Skeletal muscle tissue (tissue), 4 donors: ENCODE data around the gene PDE4D. TPM values are rescaled to one million over a fixed set of nuclear protein-coding genes. Genes with fewer than 3 reads are reported as not detected.

ENCODE experiments used
- H3K27ac ChIP-seq: one replicate; pipeline ENCODE4 v1.7.0; 2013; ENCODE audit warnings: mild to moderate bottlenecking, low read depth, low read length, inconsistent platforms
- H3K27me3 ChIP-seq, 3 donors: one replicate each; pipeline ENCODE4 v1.7.0; 2013; ENCODE audit warnings: low read length in 3 of 3; ENCODE audit not compliant: control insufficient read depth in 3 of 3, insufficient read depth in 3 of 3
- H3K36me3 ChIP-seq, 3 donors: one replicate each; pipeline ENCODE4 v1.7.0; 2013; ENCODE audit warnings: low read length in 3 of 3; ENCODE audit not compliant: control insufficient read depth in 3 of 3, insufficient read depth in 3 of 3
- H3K4me1 ChIP-seq, 3 donors: one replicate each; pipeline ENCODE4 v1.7.0; 2013; ENCODE audit warnings: low read length in 3 of 3, mild to moderate bottlenecking in 3 of 3; ENCODE audit not compliant: control insufficient read depth in 3 of 3, insufficient read depth in 3 of 3
- H3K4me3 ChIP-seq, 3 donors: one replicate each; pipeline ENCODE4 v1.7.0; 2013; ENCODE audit warnings: low read length in 3 of 3
- H3K9ac ChIP-seq, 3 donors: one replicate each; pipeline ENCODE4 v1.7.0; 2013; ENCODE audit warnings: low read length in 3 of 3, mild to moderate bottlenecking in 3 of 3, moderate library complexity in 2 of 3, low read depth in 1 of 3
- H3K9me3 ChIP-seq, 3 donors: one replicate each; pipeline ENCODE4 v1.7.0; 2013; ENCODE audit warnings: low read length in 3 of 3; ENCODE audit not compliant: control insufficient read depth in 3 of 3
- total RNA-seq: library from RNA; depleted of rRNA; stranded (reverse); fragments of >200 nt; gene quantifications from one replicate; pipeline ENCODE4 v1.2.3, GENCODE V29; 2014
- donor health status: Osteomylitis.

PDE4D gene
- total RNA-seq, 1 donor from 2014 or later = 59.0 TPM

DNA sequence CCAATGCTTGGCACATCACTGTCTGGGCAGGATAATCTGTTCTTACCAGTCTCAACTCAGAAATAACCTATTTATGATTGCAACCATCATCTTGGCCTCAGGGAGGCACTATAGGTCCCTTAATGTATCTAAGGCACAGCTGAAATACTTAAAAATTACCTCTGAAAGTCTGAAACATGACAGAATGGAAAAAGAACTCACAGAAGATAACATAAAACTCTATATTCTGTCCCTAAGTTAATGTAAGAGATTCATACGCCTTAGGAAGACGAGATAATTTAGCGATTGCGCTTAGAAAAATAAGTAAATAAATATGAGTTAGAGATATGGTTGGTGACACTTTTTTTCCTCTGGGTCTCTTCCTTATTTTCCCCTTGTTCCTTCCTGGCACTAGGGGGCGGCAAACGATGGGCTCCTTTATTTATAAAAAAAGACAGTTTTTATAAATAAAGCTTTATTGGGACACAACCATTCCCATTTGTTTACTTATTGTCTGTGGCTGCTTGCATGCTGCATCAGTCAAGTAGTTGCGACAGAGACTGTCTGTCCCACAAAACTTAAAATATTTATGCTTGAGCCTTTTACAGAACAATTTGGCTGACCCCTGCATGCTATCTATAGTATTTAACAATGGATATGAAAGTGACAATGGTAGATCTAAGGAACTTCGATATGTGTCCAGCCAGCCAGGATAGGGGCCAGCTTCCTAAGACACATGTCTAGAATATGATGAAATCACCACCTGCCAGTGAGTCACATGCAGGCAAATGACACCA lies 79.6 kb downstream of the PDE4D start:
- Histone ChIP-seq H3K27me3 (peaks cover 0 to 4% (median 0%) of the 10 kb centered on the region in 3 donors), H3K4me1 (no peaks in the 10 kb centered on the region), H3K4me3 (no peak overlapping the region), H3K36me3 (no peaks in the 10 kb centered on the region), H3K9me3 (no peaks in the 10 kb centered on the region), H3K27ac (no peak overlapping the region), H3K9ac (no peak overlapping the region)

DNA sequence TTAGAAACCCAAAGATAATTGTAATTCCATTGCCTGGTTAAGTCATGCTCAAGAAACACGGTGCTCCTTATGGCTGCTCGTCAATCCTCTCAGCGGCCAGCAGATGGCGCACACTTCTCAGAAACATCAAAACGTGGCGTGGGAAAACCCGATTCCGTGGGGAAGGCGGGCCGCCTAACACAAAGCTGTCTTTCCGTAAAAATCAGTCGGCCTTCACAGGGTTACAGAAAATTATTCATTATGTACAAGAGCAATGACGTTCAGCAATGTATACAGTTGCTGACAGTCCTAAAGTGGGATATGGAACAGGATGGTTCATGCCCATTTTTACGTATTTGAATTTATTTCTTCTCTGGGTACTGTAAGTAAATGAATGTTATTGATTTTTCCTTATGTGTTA lies 83.5 kb downstream of the PDE4D start:
- Histone ChIP-seq H3K27me3 (peaks cover 0 to 4% (median 0%) of the 10 kb centered on the region in 3 donors), H3K36me3 (no peaks in the 10 kb centered on the region), H3K9ac (no peak overlapping the region), H3K27ac (no peak overlapping the region), H3K4me1 (no peaks in the 10 kb centered on the region), H3K4me3 (peak overlapping the region in 2 of 3 donors; percentile 25 to 42), H3K9me3 (no peaks in the 10 kb centered on the region)

DNA sequence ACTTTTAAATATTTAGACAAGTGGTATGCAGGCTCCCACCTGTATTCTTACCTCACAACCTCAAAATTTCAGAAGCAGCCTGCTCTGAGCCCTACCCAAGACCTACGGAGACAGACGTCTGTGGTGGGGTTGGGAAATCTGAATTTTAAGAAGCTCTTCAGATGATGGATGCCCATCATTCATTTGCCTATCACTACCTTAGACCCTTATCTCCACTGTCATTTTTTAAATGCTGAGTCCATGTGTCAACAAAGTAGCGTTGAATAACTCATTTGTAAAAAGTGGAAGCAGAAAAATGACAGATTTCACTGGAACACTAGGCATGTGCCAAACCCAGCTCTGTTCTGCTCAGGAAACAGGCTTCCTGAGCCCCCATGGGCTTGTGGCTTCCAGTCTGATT lies 85.7 kb downstream of the PDE4D start:
- Histone ChIP-seq H3K27ac (no peak overlapping the region), H3K4me3 (no peak overlapping the region), H3K9me3 (no peaks in the 10 kb centered on the region), H3K4me1 (no peaks in the 10 kb centered on the region), H3K9ac (no peak overlapping the region), H3K27me3 (peaks cover 0 to 4% (median 0%) of the 10 kb centered on the region in 3 donors), H3K36me3 (no peaks in the 10 kb centered on the region)

DNA sequence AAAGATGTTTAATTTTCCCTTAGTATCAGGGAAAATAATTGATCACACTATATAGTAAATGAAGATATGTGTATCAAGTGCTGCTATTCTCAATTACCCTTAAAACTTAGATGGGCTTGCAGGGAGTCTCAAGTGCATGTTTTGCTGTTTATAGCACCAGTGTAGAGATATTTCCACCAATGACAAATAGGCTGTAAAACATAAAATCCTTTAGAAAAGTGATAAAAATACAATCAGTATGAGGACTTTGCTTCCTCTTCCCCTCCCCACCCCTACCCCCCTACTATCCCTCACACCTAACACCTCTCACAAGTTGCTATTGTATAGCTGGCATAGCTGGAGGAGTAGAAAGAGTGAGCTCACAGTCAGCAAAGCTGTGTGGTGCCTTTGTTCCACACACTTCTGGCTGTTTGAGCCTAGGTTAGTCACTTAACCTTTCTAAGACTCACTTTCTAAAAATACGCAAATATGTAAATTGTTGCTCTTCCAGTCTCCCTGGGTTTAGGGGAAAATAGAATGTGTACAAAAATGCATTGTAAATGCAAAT lies 93.1 kb downstream of the PDE4D start:
- Histone ChIP-seq H3K27me3 (no peaks in the 10 kb centered on the region), H3K4me3 (no peak overlapping the region), H3K27ac (no peak overlapping the region), H3K9ac (no peak overlapping the region), H3K9me3 (no peaks in the 10 kb centered on the region), H3K36me3 (no peaks in the 10 kb centered on the region), H3K4me1 (peaks cover 0 to 4% (median 0%) of the 10 kb centered on the region in 3 donors)

DNA sequence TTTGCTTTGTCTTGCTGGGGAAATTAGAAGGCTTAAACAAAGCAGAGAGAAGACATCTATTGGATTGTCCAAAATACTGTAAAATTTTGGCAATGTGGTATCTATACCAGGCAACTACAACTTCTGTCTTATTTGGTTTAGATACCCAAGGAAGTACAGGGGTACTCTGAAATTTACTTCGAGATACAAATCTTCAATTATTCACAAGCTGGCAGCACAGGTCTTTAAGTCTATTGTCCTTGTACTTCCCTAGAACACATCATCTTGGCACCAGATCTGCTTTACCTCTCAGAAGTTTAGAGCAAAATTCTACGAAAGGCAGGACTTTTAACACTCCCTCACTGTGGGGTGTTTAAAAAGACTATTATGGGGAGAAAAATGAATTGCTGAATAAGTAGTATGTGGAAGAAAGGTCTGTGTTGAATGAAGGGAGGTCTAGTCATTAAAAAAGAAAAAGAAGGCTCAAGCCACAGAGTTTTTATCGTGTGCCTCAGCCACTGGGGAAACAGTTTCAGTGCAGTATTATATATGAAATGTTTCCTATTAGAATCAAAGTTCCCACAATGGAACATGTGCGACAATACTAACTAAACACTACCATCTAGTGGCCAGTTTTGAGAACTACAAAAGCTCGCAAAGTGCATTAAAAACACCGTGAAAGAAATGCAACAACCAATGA lies 93.7 kb downstream of the PDE4D start:
- peaks cover 0 to 4% (median 0%) of the 10 kb centered on the region in 3 donors for H3K4me1 ChIP-seq
- H3K36me3 ChIP-seq = no peaks in the 10 kb centered on the region
- no peak overlapping the region for H3K4me3 ChIP-seq
- no peak overlapping the region for H3K27ac ChIP-seq
- H3K9ac ChIP-seq = no peak overlapping the region
- no peaks in the 10 kb centered on the region for H3K27me3 ChIP-seq
- H3K9me3 ChIP-seq = no peaks in the 10 kb centered on the region

DNA sequence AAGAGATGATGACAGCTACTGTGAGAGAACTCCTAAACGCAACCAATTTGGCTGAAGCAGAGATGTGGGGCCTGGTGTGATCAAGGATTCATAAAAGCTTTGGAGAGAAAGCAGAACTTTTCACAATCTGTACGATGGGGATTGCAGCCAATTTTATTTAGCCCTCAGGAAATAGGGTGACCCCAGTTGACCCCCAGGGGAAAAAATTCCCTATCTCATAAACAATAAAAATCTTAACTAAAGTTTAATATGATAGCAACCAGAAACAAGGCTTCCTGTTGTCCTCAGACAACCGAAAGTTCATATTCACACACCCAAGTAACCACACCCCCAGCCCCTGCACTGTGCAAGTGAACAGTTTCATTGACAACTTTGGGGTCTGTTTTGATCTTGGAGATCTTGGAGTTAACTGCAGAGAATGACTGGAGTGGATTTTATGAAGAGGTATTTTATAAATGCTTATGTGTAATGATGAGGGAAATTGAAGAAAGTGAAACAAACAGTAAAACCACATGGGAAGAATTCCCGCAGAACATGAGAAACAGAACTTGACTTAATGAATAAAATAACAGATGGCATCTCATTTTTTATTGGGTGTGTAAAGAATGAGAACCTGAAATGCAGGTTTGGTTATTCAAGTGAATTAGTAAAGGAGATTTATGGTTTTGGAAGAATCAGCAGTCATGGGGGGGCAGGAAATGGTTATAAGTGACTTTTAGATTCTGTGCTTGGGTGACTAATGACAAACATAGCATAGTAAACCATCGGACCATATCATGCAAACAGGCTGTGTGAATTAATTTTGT lies 94.5 kb downstream of the PDE4D start:
- Histone ChIP-seq H3K4me3 (no peak overlapping the region), H3K27me3 (no peaks in the 10 kb centered on the region), H3K9ac (no peak overlapping the region), H3K27ac (no peak overlapping the region), H3K4me1 (peaks cover 0 to 4% (median 0%) of the 10 kb centered on the region in 3 donors), H3K9me3 (no peaks in the 10 kb centered on the region), H3K36me3 (no peaks in the 10 kb centered on the region)

DNA sequence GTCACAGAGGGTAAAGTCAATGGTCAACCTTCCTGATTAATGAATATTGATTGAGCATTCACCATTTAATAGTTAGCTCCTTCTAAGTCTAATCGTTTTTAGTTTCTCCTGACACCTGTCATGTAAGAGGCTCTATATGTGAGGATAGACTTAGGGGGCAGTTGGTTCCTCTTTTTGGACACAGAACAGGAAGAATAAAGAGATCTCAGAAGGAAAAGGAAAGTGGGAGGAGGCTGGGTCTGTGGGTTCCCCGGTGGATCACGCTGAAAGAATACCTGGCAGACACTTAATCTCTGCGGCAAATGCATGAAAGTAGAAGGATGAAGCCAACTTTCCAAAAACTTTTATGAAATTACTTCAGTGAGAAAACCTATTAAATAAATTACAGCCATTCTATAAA lies 98.4 kb downstream of the PDE4D start:
- Histone ChIP-seq H3K9ac (no peak overlapping the region), H3K9me3 (no peaks in the 10 kb centered on the region), H3K27me3 (no peaks in the 10 kb centered on the region), H3K36me3 (no peaks in the 10 kb centered on the region), H3K4me3 (no peak overlapping the region), H3K27ac (no peak overlapping the region), H3K4me1 (peaks cover 0 to 4% (median 0%) of the 10 kb centered on the region in 3 donors)

DNA sequence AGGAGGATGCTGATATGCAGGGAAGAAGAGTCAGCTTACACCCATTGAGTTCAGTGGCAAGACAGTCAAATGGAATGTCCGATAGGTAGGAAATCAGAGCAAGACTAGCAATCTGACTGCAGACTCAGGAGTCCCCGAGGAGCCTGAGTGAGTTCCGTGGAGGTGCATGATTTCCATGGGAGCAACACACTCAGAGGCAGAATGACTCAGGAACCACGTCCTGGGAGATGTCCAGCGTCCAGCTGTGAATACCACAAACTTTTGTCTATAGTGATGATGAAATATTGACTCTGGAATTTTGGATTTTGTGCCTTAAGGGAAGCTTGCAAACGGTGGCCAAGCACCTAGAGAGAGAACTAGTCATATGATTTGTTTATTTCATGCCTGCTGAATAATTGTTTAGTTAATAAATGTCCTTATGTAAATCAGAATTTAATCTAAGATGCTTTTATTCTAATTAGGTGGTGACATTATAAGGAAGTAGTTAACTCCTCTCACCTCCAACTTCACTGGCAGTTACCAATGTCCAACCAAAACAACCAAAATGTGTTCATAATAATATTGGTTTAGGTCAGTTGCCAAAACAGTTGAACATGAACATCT lies 100.4 kb downstream of the PDE4D start:
- Histone ChIP-seq H3K9ac (no peak overlapping the region), H3K9me3 (no peaks in the 10 kb centered on the region)

DNA sequence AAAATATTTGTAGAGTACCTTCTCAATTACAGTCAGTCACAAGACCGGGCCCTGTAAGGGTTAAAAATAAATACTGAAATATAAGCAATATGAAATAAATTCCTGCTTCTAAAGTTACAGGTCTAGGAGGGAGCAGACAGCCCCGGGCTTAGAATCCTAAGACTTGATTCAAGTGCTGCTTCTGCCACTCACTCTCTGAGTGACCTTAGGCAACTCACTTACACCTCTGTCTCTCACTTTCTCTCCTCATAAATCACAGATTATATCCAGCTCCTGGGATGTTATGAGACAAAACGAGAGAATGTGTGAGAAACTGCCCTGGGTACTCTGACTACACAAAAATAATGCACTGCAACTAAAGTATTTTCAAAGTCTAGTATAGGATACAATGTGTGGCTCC lies 101.9 kb downstream of the PDE4D start:
- Histone ChIP-seq H3K9ac (no peak overlapping the region), H3K4me1 (no peaks in the 10 kb centered on the region), H3K27ac (no peak overlapping the region), H3K36me3 (no peaks in the 10 kb centered on the region), H3K9me3 (no peaks in the 10 kb centered on the region), H3K4me3 (no peak overlapping the region), H3K27me3 (no peaks in the 10 kb centered on the region)

More for the DNA sequence above, 100.4 kb downstream of the PDE4D start:
- H3K27ac ChIP-seq = no peak overlapping the region
- no peaks in the 10 kb centered on the region for H3K4me1 ChIP-seq
- H3K27me3 ChIP-seq = no peaks in the 10 kb centered on the region
- no peaks in the 10 kb centered on the region for H3K36me3 ChIP-seq
- H3K4me3 ChIP-seq = no peak overlapping the region
